CD4-positive, alpha-beta T cell treated with Interleukin-15 for 1 hour (primary cell): ENCODE results near the gene OSCP1.

Experiments
- DNase-seq: peaks from one replicate; pipeline ENCODE4 v3.0.0-alpha.2; 2020

OSCP1 gene

DNA sequence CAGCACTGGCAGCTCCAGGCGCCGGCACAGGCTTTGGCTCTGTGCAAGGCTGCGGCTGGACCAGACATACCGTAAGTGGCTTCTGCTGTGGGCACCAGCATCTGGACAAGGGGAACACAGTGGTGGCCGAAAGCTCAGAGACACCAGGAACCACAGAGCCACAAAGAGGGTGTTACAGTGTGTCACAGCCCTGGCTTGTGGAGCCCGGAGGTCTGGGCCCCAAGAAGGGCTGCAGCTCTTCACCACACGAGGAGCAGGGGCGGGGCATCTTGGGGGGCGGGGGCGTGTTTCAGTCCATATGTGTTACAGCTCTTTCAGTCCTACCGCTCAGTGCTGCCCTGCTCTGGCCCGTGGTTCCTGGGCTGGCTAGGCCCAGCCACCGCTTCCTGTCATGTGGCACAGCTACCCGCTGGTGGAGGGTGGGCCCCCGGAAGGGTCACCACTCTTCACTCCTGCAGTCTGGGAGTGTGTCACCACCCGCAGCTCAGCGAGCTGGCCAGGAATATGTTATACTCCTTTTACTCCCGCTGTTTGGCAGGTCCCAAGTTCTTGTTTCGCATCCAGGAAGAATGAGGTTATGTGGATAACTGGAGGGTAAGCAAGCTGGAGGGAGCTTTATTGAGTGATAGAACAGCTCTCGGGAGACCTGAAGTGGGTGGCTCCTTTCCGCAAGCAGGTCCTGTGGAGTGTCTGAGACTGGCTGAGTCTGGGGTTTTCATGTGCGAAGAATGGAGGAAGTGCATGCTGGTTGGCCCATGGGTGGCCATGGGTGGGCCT lies 49.2 kb downstream of the OSCP1 start:
- peak; percentile 81 for DNase-seq

- DNase-seq: no peak
Measured at GRCh38 chr1:36400514-36400824, 49.8 kb downstream of the OSCP1 start.

GRCh38 chr1:36398370-36398977 lies 51.8 kb downstream of the OSCP1 start:
- DNase-seq: no peak

GRCh38 chr1:36397378-36398230 lies 52.6 kb downstream of the OSCP1 start, which contains the start of gene LSM10:
TSS of gene LSM10 (minus strand) at chr1:36397908. CDS start at chr1:36394129, 3,779 bp downstream.
- DNase-seq: peak; percentile 91

- no peak for DNase-seq
Measured at GRCh38 chr1:36397083-36397377, 53.2 kb downstream of the OSCP1 start.

GRCh38 chr1:36396359-36396758 lies 53.9 kb downstream of the OSCP1 start:
- DNase-seq: no peak

GRCh38 chr1:36393686-36394085 lies 56.6 kb downstream of the OSCP1 start:
- DNase-seq: no peak

DNA sequence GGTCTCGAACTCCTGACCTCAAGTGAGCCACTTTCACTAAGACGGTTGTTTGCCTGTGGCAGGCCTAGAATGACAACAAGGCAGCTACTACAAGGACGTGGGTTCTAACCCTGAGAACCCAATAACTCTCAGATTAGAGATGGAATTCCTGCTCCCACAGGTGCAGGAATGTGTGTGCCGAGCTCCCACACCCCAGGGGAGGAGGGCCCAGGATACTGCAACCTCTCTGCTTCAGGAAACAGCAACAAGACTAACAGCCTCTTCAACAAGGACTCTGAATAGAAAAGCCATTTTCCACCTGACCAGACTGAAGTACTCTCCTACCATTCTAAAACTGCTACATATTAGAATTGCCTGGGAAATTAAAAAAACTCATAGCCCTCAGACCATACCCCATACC lies 57.4 kb downstream of the OSCP1 start:
- DNase-seq: no peak

DNA sequence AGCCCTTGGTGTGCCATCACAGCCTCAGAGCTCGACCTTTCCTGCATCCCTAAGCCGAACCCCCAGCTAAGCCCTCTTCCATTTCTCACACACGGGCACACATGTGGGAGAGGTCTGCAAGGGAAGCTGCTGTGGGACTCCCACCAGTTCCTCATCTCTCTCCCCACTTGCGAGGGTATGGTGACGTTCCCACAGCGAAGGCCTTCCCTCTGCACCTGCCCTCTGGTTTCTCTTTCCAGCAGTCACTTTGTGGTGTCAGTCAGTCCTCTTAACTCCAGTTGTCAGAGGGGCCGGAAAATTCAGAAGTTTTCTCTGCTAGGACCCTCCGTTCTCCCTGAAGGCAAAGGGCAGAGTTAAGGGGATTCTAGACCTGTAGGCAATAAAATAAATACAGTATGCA lies 59.0 kb downstream of the OSCP1 start:
- no peak for DNase-seq

GRCh38 chr1:36390411-36390810 lies 59.8 kb downstream of the OSCP1 start:
- DNase-seq: no peak

- DNase-seq: no peak
Measured at GRCh38 chr1:36389999-36390398, 60.3 kb downstream of the OSCP1 start.

DNA sequence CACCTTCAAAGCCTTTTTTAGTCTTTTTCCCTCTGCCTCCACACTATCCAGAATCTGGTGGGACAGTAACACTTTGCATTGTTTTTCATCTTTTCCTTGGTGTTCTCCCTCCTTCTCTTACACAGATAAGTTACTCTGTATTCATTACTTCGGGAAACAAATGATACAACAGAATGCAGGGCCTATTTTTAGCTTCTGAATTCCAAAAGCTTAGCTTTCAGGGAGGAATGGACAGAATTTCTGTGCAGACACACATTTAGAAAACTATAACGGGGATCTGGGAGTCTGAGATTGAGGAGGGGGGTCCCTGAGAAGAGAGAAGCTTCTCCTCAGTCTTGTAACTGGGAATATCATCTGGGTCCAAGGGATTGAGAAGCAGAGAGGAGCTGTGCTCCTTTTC lies 61.0 kb downstream of the OSCP1 start:
- no peak for DNase-seq

GRCh38 chr1:36387141-36387949 lies 62.9 kb downstream of the OSCP1 start:
- DNase-seq: peak; percentile 40

DNA sequence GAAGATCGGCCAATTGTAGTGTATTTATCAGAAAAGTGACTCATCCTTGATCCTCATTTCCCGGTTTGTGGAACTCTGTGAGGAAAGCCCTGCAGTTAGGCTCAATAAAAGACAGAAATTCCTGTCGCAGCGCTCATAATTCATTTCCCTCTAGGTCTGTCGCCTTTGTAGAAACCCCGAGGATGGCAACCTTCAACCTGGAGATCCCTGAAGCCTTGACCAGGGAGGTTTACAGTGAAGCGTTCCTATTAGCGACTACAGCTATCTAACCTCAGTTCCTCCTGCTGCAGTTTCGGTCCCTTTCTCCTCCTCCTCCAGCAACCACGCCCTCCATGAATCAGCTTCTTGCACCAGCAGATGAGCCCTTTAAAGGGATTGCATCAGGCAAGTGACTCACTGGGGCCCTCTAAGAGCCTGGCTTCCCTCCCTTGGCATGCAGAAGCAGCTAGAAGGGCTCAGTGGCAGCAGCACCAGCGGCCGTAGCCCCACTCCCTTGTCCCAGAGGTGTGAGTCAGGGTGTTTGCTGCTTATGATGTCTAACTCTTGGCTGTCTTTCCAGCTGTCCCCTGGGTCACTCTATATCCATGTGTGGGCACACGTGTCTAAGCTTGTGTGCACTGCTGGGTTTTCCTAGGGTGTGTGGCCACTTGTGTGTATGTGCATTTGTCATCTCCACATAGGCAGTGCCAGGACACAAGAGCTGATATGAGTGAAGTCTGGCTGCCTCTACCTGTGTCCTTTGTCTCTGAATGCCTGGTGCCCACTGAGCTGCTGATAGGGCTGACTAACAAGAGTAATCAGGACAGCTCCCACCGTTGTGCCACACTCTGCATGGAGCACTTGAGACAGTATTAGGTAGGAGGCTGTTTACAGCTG lies 63.7 kb downstream of the OSCP1 start:
- DNase-seq: peak; percentile 94

DNA sequence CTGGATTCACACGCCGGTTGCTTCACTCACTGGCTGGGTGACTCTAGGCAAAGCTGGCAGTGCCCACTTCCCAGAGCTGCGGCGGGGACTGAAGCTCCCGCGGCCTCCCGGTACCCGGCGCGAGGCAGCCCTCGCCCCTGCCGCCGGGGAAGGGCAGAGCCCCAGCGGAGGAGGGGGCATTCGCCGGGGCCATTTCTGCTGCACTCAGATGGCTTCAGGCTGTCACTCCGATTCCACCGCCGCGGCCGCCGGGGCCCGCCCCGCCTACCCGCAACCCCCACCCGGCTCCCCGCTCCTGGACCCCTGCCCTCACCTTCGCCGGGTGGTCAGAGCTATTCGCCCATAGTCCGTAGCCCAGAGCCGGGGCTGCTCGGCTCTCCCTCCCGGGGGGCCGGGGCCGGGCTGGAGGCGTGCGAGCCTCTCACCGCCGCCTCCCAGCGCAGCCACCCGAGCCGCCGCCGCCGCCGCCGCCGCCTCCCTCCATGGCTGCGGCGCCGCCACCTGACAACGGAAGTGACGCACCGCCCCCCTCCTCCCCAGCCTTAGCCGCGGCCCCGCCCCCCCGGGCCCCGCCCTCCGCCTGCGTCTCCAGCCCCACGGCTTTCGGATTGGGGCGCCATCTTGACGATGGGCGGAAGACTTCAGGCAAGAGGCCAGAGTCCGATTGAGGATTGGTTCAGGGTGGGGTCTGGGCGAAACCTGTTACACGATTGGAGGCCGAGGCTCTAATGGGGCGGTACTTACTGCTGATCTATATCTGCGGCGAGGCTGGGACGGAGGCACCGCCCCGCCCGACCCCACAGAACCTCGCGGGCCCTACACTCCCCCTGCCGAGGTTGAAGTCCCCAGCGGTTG lies 64.6 kb downstream of the OSCP1 start, which contains the start of gene STK40:
TSS of gene STK40 (minus strand) at position 515 of the 855 bp plus-strand sequence. CDS start 24,592 bp downstream, outside the sequence.
- DNase-seq: peak; percentile 99

DNA sequence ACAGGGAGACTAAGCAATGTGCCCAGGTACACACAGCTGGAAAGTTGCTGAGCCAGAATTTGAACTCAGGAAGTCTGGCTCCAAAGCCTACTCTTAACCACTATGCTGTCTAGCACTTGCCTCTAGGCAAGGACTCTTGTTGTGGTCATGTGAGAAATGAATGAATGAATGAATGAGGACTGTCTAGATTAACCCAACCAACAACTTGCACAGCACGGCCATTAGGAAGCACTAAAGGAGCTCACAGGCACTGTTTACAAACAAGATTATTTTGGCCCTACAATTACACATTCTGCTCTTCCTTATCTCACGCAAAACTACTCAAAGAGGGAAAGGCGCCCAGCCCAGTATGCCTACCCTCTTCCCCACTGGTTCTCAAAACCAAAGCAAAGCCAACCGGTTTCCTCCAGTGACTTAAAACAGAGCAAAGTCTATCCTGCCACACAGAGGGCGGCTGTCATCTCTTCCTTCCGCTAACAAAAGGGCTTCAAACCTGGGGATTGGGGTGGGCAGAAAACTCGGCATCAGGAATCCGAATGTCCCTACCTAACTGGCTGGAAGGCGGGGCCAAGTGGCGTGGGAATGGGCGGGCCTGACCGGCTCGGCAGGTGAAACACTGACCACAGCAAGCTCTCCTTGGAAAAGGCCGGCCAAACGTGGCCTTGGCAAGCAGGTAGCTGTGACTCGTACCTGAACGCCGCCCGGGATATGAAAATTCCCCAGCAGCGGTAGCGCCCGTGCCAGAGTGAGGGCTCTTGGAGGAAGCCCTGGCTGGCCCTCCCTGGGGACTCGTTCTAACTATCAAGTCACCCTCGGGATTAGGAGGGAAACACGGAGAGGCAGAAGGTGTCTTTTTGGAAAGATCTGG lies 65.5 kb downstream of the OSCP1 start:
- DNase-seq: peak; percentile 44

DNA sequence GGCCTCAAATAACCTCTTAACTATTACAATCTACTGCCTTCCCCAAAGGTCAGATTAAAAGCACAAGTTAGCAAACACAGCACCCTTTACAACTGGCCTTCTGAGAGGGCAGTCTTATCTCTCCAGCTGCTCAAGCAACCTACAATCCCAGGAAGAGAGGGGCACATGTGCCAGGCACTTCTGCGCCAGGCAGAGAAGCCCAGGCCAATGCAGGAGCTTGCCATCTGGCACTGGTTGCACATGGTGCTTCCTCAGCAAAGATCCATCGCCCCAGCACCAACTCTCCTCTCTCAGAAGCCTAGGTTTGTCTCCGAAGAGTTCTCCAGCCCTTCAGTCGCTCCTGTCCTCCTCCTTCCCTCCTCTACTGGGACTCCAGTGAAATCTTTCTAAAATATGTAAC lies 67.0 kb downstream of the OSCP1 start:
- no peak for DNase-seq

DNA sequence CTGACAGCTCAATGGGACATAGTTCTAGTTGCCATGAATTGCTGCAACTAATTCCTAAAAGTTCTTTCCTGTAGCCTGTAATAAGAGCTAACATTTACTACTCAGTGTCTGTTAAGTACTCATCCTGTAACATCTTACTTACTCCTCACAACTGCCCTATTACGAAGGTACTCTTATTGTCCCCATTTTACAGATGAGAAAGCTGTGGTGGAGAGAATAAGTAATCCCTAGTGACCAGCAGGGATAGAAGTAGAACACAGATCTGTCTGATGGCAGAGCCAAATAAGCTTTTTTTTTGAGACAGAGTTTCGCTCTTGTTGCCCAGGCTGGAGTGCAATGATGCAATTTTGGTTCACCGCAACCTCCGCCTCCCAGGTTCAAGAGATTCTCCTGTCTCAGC lies 67.6 kb downstream of the OSCP1 start:
- DNase-seq: no peak

- no peak for DNase-seq
Measured at GRCh38 chr1:36382231-36382630, 68.0 kb downstream of the OSCP1 start.

GRCh38 chr1:36381405-36381804 lies 68.8 kb downstream of the OSCP1 start:
- no peak for DNase-seq
